Measurements from ENCODE around the gene C16orf86.

Gene C16orf86, protein sequence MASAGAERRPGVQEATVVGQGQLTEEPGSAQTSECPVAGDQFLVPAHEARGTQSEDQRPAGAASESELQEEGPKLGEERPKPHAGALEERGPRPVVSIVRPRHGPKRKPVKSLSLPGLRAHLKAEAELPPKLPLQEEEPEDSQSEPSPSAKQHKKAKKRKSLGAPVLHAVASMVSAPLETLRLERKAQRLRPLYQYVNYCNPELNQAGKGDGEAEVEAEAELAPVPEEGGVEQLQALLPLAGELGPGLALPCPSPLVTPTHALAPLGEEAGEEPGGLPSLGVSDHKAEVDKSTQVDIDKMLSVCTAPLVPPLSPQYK

DNA sequence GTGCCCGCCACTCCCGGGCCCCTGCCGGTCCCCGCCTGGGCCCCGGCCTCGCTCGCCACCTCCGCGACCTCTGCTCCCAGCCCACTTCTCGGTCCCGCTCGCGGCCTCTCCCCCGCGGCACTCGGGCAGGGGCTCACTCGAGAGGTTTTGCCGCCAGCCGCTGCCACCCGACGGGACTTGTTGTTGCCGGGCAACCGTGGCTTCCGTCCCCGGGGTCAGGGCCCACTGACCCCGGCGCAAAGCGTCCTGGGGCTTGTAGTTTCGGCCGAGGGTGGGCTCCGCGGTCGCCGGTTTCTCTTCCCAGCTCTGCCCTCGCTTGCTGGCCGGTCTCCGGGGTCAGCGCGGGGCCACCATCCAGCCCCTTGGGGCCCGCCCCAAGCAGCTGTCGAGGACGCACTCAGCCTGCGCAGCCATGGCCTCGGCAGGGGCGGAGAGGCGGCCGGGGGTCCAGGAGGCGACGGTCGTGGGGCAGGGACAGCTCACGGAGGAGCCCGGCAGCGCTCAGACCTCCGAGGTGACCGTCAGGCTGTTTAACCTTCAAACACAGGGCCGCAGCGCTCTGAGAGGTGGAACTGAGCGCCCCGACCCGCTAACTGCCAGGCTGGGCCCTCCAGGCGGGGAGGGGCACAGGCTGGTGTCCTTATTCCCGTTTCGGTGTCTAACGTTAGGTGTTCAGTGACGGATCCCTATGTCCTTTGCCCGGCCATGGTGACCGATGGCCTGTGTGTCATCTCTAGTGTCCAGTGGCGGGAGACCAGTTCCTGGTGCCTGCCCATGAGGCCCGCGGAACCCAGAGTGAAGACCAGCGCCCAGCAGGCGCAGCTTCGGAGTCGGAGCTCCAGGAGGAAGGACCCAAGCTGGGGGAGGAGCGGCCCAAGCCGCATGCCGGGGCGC is at the start of gene C16orf86, which contains the start of gene ENKD1:
TSS of gene C16orf86 (plus strand) at position 256 of the 894 bp plus-strand sequence. CDS start at position 413, 157 bp downstream.
TSS of gene ENKD1 (minus strand) at position 192 of the 894 bp plus-strand sequence. CDS start 308 bp downstream, outside the sequence.
- DNase-seq: peak; percentile 85

DNA sequence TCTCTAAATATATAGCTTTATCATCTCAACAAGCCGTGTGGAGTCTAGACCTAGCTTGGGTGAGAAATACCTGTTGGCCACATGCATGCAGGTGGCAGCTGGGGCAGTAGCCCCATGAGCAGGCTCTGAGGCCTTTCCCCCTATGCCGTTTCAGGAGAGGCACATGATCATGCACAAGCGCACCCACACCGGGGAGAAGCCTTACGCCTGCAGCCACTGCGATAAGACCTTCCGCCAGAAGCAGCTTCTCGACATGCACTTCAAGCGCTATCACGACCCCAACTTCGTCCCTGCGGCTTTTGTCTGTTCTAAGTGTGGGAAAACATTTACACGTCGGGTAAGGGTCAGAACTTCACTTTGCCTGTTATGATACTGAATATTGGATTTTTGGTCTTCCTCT is 38.4 kb upstream of the C16orf86 start:
- no peak for DNase-seq

DNA sequence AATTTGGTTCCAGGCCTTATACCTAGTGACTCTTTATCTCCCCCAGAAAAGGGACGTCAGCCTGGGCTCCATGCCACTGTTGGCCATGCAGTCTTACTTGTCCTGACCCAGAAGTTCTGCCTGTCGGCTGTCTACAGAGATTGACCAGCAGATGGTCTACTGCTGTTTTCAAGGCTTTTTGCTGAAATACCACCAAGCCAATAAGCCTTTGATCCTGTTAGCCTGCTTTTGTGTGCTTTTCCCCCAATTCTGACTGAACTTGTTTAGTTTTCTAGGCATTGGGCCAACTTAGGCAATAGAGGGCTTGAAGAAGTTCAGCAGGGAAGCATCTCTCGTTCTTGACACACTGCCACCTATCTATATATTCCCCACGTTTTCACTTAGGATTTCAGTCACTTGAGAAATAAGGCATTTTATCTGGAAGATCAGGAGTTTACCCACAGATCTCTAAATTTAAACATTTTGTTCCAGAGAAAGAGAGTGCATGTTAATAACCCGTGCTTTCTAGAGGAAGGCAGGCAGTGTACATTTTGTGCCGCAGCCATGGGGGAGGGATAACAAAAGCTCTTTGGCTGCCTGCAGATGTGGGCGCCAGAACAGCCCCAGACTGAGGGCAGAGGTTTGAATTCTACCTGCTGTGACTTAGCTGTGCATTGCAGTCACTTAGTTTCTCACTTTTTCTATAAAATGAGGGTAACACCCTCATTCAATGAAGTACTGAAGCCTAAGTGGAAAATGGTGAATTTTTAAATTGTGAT is 34.0 kb upstream of the C16orf86 start:
- no peak for DNase-seq

DNA sequence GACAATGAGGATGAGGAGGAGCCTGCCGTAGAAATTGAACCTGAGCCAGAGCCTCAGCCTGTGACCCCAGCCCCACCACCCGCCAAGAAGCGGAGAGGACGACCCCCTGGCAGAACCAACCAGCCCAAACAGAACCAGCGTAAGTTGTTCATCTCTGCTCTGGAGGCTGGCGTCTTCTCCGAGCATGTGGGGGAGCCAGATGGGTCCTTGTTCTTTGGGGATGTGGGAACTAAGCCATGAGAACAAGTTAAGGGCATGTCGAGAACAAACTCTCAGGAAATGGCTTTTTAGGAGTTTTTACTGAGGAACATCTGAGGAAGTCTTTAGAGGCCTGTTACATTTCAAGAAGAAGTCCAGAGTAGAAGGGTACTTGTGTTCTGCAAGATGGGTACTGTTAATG is 29.9 kb upstream of the C16orf86 start:
- DNase-seq: no peak

DNA sequence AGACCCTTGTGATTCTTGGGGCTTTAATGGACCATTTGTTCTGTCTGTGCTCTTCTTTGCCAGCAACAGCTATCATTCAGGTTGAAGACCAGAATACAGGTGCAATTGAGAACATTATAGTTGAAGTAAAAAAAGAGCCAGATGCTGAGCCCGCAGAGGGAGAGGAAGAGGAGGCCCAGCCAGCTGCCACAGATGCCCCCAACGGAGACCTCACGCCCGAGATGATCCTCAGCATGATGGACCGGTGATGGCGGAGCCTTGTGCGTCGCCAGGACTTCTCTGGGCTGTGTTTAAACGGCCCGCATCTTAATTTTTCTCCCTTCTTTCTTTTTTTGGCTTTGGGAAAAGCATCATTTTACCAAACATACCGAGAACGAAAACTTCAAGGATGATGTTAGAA is 29.0 kb upstream of the C16orf86 start:
- DNase-seq: no peak

DNA sequence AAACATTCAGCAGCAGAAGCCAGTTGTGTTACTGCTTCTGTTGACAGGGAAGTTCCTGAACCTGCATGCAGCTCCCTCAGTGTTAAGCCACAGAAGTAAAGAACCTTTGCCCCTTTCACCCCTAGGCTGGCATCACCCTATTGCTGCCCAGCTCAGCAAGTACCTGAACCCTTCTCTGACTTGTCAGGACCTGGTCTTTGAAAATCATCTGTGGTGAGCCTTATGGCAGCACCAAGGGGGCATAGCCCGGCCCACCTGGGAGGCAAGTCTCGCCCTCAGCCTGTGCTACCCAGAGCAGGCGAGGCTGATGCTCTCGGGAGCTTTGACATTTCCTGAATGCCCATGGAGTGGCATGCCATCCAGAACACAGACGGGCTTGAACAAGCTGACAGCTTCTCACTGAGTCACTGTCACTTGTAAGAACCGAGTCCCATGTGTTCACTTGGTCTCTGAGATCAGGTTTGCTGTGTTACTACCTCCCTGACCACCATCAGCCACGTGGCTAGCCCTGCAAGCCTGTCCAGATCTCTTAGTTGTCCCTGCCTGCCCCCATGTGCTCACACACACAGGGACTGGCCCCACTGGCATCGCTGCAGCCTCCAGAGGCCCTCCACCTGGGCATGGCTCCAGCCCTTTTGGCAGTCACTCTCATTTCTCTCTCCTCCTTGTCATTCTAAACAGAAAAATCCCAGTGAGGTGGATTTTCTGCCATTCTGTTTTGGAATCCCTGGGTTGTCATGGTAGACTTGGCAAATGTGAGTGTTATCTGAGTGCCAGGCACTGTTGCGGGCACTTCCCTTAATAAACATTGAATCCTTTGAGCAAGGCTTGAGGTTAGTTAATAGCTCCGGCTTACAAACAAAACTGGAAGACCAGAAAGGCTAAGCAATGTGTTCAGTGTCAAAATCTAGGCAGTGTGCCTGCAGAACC is 24.6 kb upstream of the C16orf86 start:
- no peak for DNase-seq

DNA sequence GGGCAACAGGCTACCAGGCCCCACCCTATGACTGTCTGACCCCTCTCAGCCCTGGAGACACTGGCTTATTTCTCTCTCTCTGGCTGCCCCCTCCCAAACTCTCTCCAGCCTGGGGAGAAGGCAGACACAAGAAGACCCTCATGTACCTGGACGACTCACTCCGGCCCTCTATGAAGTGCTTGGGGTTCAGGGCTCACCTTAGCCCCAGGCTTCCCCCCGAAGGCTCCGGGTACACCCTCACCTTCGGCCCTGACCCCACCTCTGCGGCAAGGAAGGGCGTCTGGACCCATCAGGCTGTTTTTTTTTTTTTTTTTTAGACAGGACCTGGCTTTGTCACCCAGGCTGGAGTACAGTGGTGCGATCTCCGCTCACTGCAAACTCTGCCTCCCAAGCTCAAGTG is 22.6 kb upstream of the C16orf86 start:
- DNase-seq: no peak

DNA sequence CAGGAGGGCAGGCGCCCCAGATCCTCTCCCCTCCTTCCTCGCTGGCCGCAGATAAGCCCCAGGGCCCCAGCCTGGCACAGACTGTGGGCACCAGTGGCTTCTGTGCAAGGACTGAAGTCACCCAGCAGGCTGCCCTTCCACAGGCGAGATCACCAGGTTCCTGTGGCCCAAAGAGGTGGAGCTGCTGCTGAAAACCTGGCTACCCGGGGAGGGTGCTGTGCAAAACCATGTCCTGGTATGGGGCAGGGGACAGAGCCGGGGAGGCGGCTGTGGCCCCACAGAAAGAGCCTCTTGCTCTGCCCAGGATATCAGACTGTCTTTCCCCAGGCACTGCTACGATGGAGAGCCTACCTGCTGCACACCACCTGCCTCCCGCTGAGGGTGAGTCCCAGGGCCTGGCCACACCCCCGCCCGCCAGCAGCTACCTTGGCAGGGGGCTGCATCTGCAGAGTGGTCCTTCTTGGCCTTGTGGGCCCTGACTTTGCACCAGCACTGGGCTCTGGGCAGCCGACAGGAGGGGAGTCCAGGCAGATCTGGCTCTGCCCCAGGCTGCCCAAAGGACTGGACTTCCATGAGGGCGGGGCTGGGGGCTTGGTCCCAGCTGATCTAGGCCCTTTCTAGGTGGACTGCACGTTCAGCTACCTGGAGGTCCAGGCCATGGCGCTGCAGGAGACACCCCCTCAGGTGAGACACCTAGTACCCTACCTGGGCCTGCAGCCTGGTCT is 21.1 kb upstream of the C16orf86 start:
- no peak for DNase-seq

DNA sequence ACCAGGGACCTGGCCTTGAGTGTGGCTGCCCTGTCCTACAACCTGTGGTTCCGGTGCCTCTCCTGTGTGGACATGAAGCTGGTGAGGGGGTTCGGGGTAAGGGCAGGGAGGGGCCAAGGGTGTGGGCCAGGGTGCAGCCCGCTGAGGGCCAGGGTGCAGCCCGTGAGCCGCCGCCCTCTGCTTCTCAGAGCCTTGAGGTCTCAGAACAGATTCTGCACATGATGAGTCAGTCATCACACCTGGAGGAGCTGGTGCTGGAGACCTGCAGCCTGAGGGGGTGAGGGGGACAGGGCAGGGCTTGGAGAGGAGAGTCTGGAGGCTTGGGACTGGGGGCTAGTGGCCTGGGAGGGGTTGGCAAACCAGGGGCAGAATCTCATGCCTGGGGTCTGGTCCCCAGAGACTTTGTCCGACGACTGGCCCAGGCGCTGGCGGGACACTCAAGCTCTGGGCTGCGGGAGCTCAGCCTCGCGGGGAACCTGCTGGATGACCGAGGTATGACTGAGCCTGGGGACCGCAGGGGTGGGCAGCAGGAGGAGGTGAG is 19.4 kb upstream of the C16orf86 start:
- DNase-seq: no peak

DNA sequence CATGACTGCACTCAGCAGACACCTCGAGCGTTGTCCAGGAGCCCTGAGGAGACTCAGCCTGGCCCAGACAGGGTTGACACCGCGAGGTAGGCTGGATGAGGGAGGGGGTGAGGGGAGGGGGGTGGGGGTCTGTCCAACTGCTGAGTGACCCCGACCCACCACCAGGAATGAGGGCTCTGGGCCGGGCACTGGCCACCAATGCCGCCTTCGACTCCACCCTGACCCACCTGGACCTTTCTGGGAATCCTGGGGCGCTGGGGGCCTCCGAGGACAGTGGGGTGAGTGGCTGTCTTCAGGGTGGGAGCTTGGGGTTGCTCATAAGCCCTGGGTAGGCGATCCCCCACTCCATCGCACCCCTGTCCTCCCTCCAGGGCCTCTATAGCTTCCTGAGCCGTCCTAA is 18.9 kb upstream of the C16orf86 start:
- no peak for DNase-seq

DNA sequence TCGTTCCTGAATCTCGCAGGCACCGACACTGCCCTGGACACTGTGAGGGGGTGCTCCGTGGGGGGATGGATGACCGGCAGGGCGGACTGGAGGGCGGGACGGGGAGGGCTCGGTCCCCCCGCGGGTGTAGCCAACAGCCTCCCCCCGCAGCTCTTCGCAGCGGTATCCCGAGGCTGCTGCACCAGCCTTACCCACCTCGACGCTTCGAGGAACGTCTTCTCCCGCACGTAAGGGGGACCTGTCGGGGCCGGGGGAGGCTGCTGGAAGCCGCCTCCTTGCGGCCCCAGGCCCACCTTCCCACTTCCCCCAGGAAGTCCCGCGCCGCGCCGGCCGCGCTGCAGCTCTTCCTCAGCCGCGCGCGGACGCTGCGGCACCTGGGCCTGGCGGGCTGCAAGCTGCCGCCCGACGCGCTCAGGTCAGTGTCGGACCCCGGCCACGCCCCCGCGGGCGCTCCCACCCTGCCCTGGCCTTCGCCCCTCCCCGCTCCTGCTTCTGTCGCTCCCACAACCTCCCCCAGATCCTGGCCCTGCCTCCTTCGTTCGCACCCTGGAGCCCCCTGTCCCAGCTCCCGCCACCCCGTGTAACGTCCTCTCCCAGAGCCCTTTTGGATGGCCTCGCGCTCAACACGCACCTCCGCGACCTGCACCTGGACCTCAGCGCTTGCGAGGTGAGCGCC is 18.4 kb upstream of the C16orf86 start:
- DNase-seq: no peak

DNA sequence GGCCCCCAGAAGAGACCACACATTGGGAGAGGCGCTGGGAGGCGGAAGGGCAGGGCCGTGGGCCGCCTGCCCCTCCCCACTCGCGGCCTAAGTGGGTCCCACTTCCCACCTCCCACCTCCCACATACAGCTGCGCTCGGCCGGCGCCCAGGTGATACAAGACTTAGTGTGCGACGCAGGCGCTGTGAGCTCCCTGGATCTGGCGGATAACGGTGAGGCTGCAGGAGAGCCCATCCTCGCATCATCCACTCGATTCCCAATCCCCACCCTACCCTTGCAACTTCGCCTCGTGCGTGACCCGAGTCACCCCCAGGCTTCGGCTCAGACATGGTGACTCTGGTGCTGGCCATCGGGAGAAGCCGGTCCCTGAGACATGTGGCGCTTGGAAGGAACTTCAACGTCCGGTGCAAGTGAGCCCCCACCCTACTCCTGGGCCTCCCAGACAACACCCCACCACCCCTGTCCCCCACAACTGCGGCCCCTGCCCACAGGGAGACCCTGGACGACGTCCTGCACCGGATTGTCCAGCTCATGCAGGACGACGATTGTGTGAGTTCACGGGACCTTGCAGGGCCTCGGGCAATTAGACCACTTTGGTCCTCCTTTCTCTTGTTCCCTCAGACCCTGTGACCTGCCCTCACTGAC is 17.7 kb upstream of the C16orf86 start:
- DNase-seq: no peak

DNA sequence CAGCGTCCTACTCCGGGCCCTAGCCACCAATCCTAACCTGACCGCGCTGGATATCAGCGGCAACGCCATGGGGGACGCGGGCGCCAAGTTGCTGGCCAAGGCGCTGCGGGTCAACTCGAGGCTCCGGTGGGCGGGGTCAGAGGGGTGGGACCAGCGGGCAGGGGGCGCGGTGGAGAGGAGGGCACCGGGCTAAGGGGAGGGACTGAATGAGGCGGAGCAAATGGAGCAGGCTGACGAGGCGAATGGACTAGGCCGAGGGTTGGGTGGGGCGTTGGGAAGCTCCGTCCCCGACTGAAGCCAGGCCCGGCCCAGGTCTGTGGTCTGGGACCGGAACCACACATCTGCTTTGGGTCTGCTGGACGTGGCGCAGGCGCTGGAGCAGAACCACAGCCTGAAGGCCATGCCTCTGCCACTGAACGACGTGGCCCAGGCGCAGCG is 17.1 kb upstream of the C16orf86 start:
- no peak for DNase-seq

DNA sequence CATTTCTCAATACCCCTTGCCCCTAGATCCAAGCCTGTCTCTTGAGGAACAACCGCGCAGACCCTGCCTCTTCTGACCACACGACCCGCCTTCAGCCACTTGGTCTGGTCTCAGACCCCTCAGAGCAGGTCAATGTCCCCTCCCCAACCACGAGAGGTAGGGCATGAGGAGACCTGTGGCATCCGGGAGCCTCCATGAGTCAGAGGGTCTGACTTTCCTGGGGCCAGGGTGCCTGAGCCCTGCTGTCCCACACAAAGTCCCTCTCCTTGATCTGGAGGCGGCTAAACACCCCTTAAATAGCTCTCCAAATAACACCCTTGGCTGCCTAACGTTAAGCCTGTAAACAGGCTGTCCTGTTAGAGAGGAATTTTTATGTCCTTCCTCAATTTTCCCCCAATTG is 16.6 kb upstream of the C16orf86 start:
- DNase-seq: no peak

DNA sequence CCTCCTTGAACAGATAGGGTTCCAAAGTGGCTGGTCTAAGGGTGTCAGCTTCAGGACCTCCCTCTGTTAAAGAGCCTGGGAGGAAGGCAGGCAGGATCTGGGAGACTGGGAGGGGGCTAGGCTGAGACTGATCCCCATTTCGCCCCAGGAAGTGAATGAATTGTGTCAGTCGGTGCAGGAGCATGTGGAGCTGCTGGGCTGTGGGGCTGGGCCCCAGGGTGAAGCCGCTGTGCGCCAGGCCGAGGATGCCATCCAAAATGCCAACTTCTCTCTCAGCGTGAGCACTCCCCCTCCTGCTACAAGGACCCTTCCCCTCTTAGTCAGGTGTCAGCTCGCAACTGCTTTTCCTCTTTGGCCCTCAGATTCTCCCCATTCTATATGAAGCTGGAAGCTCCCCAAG is 15.6 kb upstream of the C16orf86 start:
- no peak for DNase-seq

DNA sequence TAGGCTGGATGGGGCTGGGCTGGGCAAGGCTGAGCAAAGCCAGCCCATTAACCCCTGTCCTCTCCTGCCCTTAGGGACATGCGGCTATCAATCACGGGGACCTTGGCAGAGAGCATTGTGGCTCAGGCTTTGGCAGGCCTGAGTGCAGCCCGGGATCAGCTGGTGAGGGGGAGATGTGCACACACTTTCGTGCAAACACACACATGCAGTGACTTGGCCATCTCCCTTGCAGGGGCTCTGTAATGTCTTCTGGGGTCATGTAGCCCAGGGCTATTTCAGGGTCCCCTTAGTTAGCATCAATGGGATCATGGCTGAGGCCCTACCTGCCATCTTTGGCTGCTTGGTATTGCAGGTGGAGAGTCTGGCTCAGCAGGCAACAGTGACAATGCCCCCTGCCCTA is 14.8 kb upstream of the C16orf86 start:
- peak; percentile 22 for DNase-seq

DNA sequence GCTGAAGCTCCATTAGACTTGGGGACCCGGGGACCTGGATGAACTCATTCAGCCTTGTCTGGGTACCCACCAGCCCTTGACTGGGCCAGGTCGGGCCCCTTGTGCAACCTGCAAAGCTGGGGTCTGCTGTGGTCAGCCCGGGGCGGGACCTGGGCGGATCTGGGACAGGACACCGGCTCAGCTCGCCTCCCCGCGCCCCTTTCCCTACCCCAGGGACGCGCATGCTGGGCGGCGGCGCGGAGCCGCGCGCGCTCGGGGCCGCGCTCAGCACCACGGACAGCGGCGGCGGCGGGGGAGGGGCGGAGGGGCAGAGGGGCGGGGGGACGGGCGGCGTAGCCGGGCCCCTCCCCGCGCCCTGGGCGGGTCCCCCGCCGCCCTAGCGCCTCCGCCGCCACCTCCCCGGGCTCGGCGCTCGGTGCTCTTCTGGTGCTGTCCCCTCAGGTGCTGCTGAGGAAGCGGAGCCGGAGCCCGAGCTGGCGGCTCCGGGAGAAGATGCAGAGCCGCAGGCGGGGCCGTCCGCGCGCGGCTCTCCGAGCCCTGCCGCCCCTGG is 14.0 kb upstream of the C16orf86 start:
- DNase-seq: no peak

DNA sequence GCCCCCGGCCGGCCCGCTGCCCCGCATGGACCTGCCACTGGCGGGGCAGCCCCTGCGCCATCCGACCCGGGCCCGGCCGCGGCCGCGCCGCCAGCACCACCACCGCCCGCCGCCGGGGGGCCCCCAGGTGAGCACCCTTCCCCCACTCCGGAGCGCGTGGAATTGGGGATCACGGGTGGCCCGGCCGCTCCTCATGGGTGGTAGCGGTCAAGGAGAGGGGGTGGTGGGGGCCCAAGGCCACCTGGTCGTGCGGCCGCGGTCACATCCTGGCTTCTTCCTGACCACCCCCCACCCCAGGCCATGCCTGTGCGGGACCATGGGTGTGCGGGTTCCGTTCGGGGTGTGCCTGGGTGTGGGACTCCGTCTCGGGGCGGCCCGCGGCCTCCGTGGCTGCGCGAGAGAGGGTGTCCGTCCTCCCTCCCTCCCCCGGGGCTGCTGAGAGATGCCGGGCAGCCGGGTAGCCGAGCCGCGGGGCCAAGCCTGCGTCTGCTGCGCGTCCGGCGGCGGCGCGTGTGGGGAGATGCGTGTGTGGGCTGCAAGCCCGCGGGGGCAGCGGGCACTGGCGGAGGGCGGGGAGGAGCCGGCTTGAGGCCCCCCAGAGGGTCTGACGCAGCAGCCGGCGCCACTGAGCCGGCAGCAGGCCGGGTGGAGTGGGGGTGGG is 13.4 kb upstream of the C16orf86 start:
- no peak for DNase-seq

DNA sequence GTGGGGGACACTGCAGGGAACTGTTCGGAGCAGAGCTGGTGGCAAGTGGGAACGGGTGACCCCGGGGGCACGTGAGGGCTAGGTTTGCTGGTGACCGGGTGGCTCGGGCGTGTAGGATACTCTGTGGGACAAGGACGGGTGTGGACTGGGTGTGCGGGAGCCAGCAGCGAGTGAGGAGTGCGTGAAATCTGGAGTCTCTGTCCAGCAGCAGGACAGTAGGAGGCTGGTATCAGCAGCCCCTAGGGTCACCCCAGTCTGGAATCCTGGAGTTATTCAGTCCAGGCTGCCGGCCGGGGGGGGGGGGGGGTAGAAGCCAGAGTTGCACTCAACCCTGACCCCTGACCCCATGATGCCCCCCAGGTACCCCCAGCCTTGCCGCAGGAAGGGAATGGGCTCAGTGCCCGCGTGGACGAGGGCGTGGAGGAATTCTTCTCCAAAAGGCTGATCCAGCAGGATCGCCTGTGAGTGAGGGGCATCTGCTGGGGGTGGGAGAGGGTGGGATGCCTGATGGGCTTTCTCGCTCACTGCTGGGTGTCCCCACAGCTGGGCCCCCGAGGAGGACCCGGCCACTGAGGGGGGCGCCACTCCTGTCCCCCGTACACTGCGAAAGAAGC is 12.7 kb upstream of the C16orf86 start:
- DNase-seq: peak; percentile 23

Data from stimulated activated CD8-positive, alpha-beta memory T cell treated with anti-CD3 and anti-CD28 coated beads, Interleukin-4, amount 100 ng/mL, for 48 hours (primary cell).